ENCODE data around the gene PXT1. TPM values are rescaled to one million over a fixed set of nuclear protein-coding genes. Genes with fewer than 3 reads are reported as not detected.

Gene PXT1
- total and polyA plus RNA-seq, 9 of the 15 experiments (the other 6 are each of a cell fraction or from before 2014, with no cell fraction given) = 0.09 to 0.11 (median 0.10) TPM; not detected in 5

GRCh38 chr6:36364669-36365479 lies 77.8 kb downstream of the PXT1 start:
- Histone ChIP-seq H3K4me1 (replicated peaks in 1 of 2; ENCODE audit: control insufficient read depth in 2 of 2, insufficient read depth in 2 of 2, low read length in 2 of 2) (peaks cover 11% of the 10 kb centered on the region in 2 experiments; a peak in 4 of 5 replicates), H3K4me3 (no peak overlapping the region), H3K4me2 (ENCODE audit: insufficient read depth, low read length) (no peak overlapping the region), H2AFZ (ENCODE audit: low read depth, low read length) (no peak overlapping the region), H3K9me1 (ENCODE audit: control insufficient read depth, insufficient read depth, low read length) (no peaks in the 10 kb centered on the region), H4K20me1 (replicated peaks; ENCODE audit: control insufficient read depth, insufficient read depth, low read length) (no peaks in the 10 kb centered on the region), H3K36me3 (ENCODE audit: control insufficient read depth, insufficient read depth, low read length) (no peaks in the 10 kb centered on the region), H3K79me2 (ENCODE audit: control insufficient read depth, insufficient read depth, low read length) (no peaks in the 10 kb centered on the region), H3K27ac (ENCODE audit: extremely low read depth, low read depth, low read length) (no peak overlapping the region), H3K9ac (ENCODE audit: insufficient read depth in 1 of 2, low read depth in 2 of 2, low read length in 2 of 2) (no peak overlapping the region), H3K9me3 (replicated peaks; ENCODE audit: control insufficient read depth, insufficient read depth, low read depth, low read length) (no peaks in the 10 kb centered on the region), H3K27me3 (ENCODE audit: control insufficient read depth in 2 of 2, insufficient read depth in 2 of 2, low read length in 2 of 2) (peaks cover 20 to 39% of the 10 kb centered on the region in 2 experiments)
- DNase-seq (ENCODE audit: extremely low read depth in 1 of 4, low spot score in 3 of 4) (peak in 1 of 4 experiments; percentile 48), ATAC-seq (peak; percentile 26; the same call in 1 of the 3 replicates), FAIRE-seq (peak; percentile 35)
- in situ Hi-C loops (cut with MboI) (no loop called here), intact Hi-C loops (cut with micrococcal nuclease) (loop anchor here (5.0 kb wide), 1 partner anchor 228 kb away; no protein-coding TSS in a partner anchor)
- 20% methylated on average over 14 of the region's 19 CpGs for WGBS (ENCODE audit: insufficient coverage, low coverage, missing lambda C conversion rate)
- no TSS peak for BruUV-seq (replicated peaks)
- ChIA-PET POLR2A (interaction anchor here (0.5 to 0.6 kb wide), 4 partner anchors 16 to 249 kb away, joined by 3 to 4 read pairs (median 3); no protein-coding TSS in a partner anchor), CTCF (ENCODE audit: low intra/inter-chr PET ratio) (interaction anchor here (0.6 to 1.2 kb wide), 2 partner anchors 63 to 104 kb away, joined by 3 read pairs; no protein-coding TSS in a partner anchor)
- no peak for TF ChIP-seq SIN3B (IDR thresholded peaks at IDR 0.05; ENCODE audit: low read depth)
- TF ChIP-seq ZNF12 (CRISPR knock-in tag; IDR thresholded peaks at IDR 0.05) = 0 out of 2 replicates have a peak, but pooled peaks have one; percentile 12
- no peak for TF ChIP-seq SP1 (CRISPR knock-in tag; IDR thresholded peaks at IDR 0.05)
- TF ChIP-seq NRF1 (conservative IDR thresholded peaks at IDR 0.05 in 1 of 2, IDR thresholded peaks at IDR 0.05 in 1 of 2) = peak in 1 of 2 experiments; percentile 21; a peak in 2 of 4 replicates
- TF ChIP-seq YBX1 (IDR thresholded peaks at IDR 0.05) = no peak
- no peak for TF ChIP-seq RAD21 (CRISPR knock-in tag; conservative IDR thresholded peaks at IDR 0.05 in 1 of 2, IDR thresholded peaks at IDR 0.05 in 1 of 2)
- TF ChIP-seq ZBTB26 (CRISPR knock-in tag; IDR thresholded peaks at IDR 0.05) = 0 out of 2 replicates have a peak, but pooled peaks have one; percentile 19
- no peak for TF ChIP-seq MTF1 (CRISPR knock-in tag; IDR thresholded peaks at IDR 0.05; ENCODE audit: borderline replicate concordance)
- TF ChIP-seq MTA3 (IDR thresholded peaks at IDR 0.05; ENCODE audit: borderline replicate concordance) = no peak
- TF ChIP-seq SAFB2 (IDR thresholded peaks at IDR 0.05; ENCODE audit: borderline replicate concordance, low read depth, low read length, severe bottlenecking) = no peak
- no peak for TF ChIP-seq KLF13 (tag; IDR thresholded peaks at IDR 0.05; ENCODE audit: borderline replicate concordance, low read depth)
- peak; percentile 44; the same call in 1 of the 2 replicates for TF ChIP-seq JUND (IDR thresholded peaks at IDR 0.05; ENCODE audit: borderline replicate concordance, low read depth, low read length)
- no peak; the same call in 2 of the 3 replicates for TF ChIP-seq JUND (tag; IDR thresholded peaks at IDR 0.05; ENCODE audit: borderline replicate concordance, low read depth, low read length)
- no peak for TF ChIP-seq PTRF (tag; IDR thresholded peaks at IDR 0.05)
- 0 out of 2 replicates have a peak, but pooled peaks have one; percentile 52 for TF ChIP-seq ZNF583 (CRISPR knock-in tag; IDR thresholded peaks at IDR 0.05)
- TF ChIP-seq TCF15 (CRISPR knock-in tag; IDR thresholded peaks at IDR 0.05) = no peak
- no peak for TF ChIP-seq CREB3 (tag; conservative IDR thresholded peaks at IDR 0.05; ENCODE audit: low read depth)
- no peak for TF ChIP-seq BRF1 (IDR thresholded peaks at IDR 0.05; ENCODE audit: borderline replicate concordance, extremely low read depth, insufficient read length)
- no peak for TF ChIP-seq RBM25 (IDR thresholded peaks at IDR 0.05; ENCODE audit: low read depth, low read length, severe bottlenecking)
